CD4-positive, alpha-beta memory T cell (primary cell): ENCODE data around the gene NCAPD2. TPM values are rescaled to one million over a fixed set of nuclear protein-coding genes. Genes with fewer than 3 reads are reported as not detected.

Experiments
- CTCF ChIA-PET: fragments of 350-600 bp; sonication (Branson Sonifier 250); formaldehyde crosslinking; loops from one replicate; lab custom pipeline; 2021; ENCODE audit warnings: inconsistent platforms; ENCODE audit not compliant: partially characterized antibody; lab: Charles Lee
- POLR2A ChIA-PET: fragments of 350-600 bp; sonication (Branson Sonifier 250); formaldehyde crosslinking; loops from one replicate; lab custom pipeline; 2021; ENCODE audit not compliant: partially characterized antibody; lab: Charles Lee
- DNase-seq, 5 donors: peaks; one replicate each; pipeline versions ENCODE4 v3.0.0 to v3.0.0-alpha.2; 2020 to 2022; ENCODE audit warnings: mixed read lengths in 1 of 5
- H3K27ac ChIP-seq: one replicate; pipeline ENCODE4 v1.7.0; 2013; ENCODE audit warnings: low read depth, low read length
- H3K27me3 ChIP-seq: 2 replicates; pipeline ENCODE4 v1.7.0; 2013; ENCODE audit warnings: mild to moderate bottlenecking, low read length, moderate library complexity; ENCODE audit not compliant: insufficient read depth
- H3K36me3 ChIP-seq: 2 replicates; pipeline ENCODE4 v1.7.0; 2013; ENCODE audit warnings: mild to moderate bottlenecking, low read length, moderate library complexity; ENCODE audit not compliant: insufficient read depth
- H3K4me1 ChIP-seq: 2 replicates; pipeline ENCODE4 v1.7.0; 2013; ENCODE audit warnings: mild to moderate bottlenecking, low read length, moderate library complexity; ENCODE audit not compliant: insufficient read depth
- H3K4me3 ChIP-seq, 2 donors: one replicate each; pipeline ENCODE4 v1.7.0; 2013; ENCODE audit warnings: low read length in 2 of 2, mild to moderate bottlenecking in 1 of 2
- H3K9me3 ChIP-seq, 2 donors: one replicate each; pipeline ENCODE4 v1.7.0; 2013; ENCODE audit warnings: low read length in 2 of 2, control low read depth in 1 of 2; ENCODE audit not compliant: control insufficient read depth in 1 of 2
- H3K27ac Mint-ChIP-seq, 7 donors: one replicate each; pipeline ENCODE4 v1.8.0; 2020 to 2021; ENCODE audit warnings: mixed read lengths in 7 of 7, mild to moderate bottlenecking in 6 of 7, inconsistent platforms in 3 of 7, moderate library complexity in 3 of 7
- H3K27me3 Mint-ChIP-seq, 2 donors: one replicate each; pipeline ENCODE4 v1.8.0; 2020 to 2021; ENCODE audit warnings: mixed read lengths in 2 of 2
- H3K36me3 Mint-ChIP-seq, 2 donors: one replicate each; pipeline ENCODE4 v1.8.0; 2020 to 2021; ENCODE audit warnings: mixed read lengths in 2 of 2, inconsistent platforms in 1 of 2, mild to moderate bottlenecking in 1 of 2
- H3K4me1 Mint-ChIP-seq, 4 donors: one replicate each; pipeline ENCODE4 v1.8.0; 2020 to 2021; ENCODE audit warnings: mixed read lengths in 4 of 4, mild to moderate bottlenecking in 1 of 4
- H3K4me3 Mint-ChIP-seq, 8 donors: one replicate each; pipeline ENCODE4 v1.8.0; 2020 to 2021; ENCODE audit warnings: mixed read lengths in 8 of 8, mild to moderate bottlenecking in 7 of 8, moderate library complexity in 6 of 8, inconsistent platforms in 3 of 8
- H3K9me3 Mint-ChIP-seq, 8 donors: one replicate each; pipeline ENCODE4 v1.8.0; 2020 to 2021; ENCODE audit warnings: mixed read lengths in 8 of 8, mild to moderate bottlenecking in 5 of 8, inconsistent platforms in 3 of 8, moderate library complexity in 1 of 8
- intact Hi-C: fragments of 100-400 bp; cut with micrococcal nuclease; formaldehyde crosslinking; loops from one replicate; pipeline ENCODE4 v1.15.1; 2023
- polyA plus RNA-seq, 2 donors: library from polyadenylated mRNA; unstranded; fragments of 300-500 nt; fragmentation: Illumina TruSeq; gene quantifications; one replicate each; pipeline ENCODE4 v1.2.3, GENCODE V29; 2021
- total RNA-seq, 2 experiments: library from RNA; stranded (reverse); gene quantifications; one replicate each; pipeline ENCODE4 v1.2.3, GENCODE V29; 2021

Gene NCAPD2
- total and polyA plus RNA-seq, 4 experiments from 2014 or later: 15.7 to 39.8 (median 33.6) TPM

GRCh38 chr12:6551496-6552139, 57.7 kb downstream of the NCAPD2 start:
- Mint-ChIP-seq H3K27me3 (no peaks in the 10 kb centered on the region), H3K9me3 (no peaks in the 10 kb centered on the region), H3K4me1 (peaks cover 27 to 53% (median 42%) of the 10 kb centered on the region in 4 donors), H3K27ac (peak overlapping the region in 3 of 7 donors; percentile 11 to 83 (median 51)), H3K36me3 (peaks cover 16 to 61% of the 10 kb centered on the region in 2 donors), H3K4me3 (peak overlapping the region in 1 of 8 donors; percentile 29)
- intact Hi-C loops: no loop called here
- peaks cover 44% of the 10 kb centered on the region for H3K36me3 ChIP-seq
- H3K27ac ChIP-seq: no peak overlapping the region
- no peak for DNase-seq
- no peak overlapping the region for H3K4me3 ChIP-seq
- H3K9me3 ChIP-seq: no peaks in the 10 kb centered on the region
- H3K27me3 ChIP-seq: no peaks in the 10 kb centered on the region
- POLR2A ChIA-PET: interaction anchor here (1.9 to 6.3 kb wide), 2 partner anchors 14 to 81 kb away, joined by 7 to 66 read pairs; partner anchors contain the start of gene VAMP1
- H3K4me1 ChIP-seq: peaks cover 40% of the 10 kb centered on the region
- CTCF ChIA-PET: interaction anchor here (1.2 to 7.0 kb wide), 7 partner anchors 12 to 228 kb away, joined by 3 to 88 read pairs (median 9); partner anchors contain the start of genes GAPDH and NOP2

- Histone ChIP-seq H3K9me3 (no peaks in the 10 kb centered on the region), H3K27me3 (no peaks in the 10 kb centered on the region), H3K4me3 (no peak overlapping the region), H3K4me1 (peaks cover 45% of the 10 kb centered on the region), H3K36me3 (peaks cover 39% of the 10 kb centered on the region), H3K27ac (no peak overlapping the region)
- H3K27me3 Mint-ChIP-seq: no peaks in the 10 kb centered on the region
- no peak for DNase-seq
- intact Hi-C loops: no loop called here
- H3K36me3 Mint-ChIP-seq: peaks cover 11 to 56% of the 10 kb centered on the region in 2 donors
- H3K27ac Mint-ChIP-seq: peak overlapping the region in 2 of 7 donors; percentile 17 to 40
- peaks cover 27 to 58% (median 44%) of the 10 kb centered on the region in 4 donors for H3K4me1 Mint-ChIP-seq
- H3K9me3 Mint-ChIP-seq: no peaks in the 10 kb centered on the region
- ChIA-PET CTCF (interaction anchor here (1.3 to 7.0 kb wide), 7 partner anchors 12 to 229 kb away, joined by 3 to 88 read pairs (median 9); partner anchors contain the start of gene GAPDH), POLR2A (interaction anchor here (1.9 to 6.3 kb wide), 2 partner anchors 15 to 82 kb away, joined by 7 to 66 read pairs; partner anchors contain the start of gene VAMP1)
- H3K4me3 Mint-ChIP-seq: peak overlapping the region in 1 of 8 donors; percentile 31
Measured at GRCh38 chr12:6552140-6552551, 58.2 kb downstream of the NCAPD2 start.

- H3K9me3 Mint-ChIP-seq: no peaks in the 10 kb centered on the region
- POLR2A ChIA-PET: interaction anchor here (1.1 to 6.3 kb wide), 9 partner anchors 10 to 128 kb away, joined by 3 to 66 read pairs (median 5); partner anchors contain the start of genes NOP2 and VAMP1
- Histone ChIP-seq H3K9me3 (no peaks in the 10 kb centered on the region), H3K36me3 (peaks cover 29% of the 10 kb centered on the region), H3K4me1 (peaks cover 56% of the 10 kb centered on the region), H3K27me3 (no peaks in the 10 kb centered on the region), H3K4me3 (no peak overlapping the region), H3K27ac (no peak overlapping the region)
- peak overlapping the region in 4 of 7 donors; percentile 57 to 79 (median 68) for H3K27ac Mint-ChIP-seq
- DNase-seq: no peak
- intact Hi-C loops: no loop called here
- H3K4me3 Mint-ChIP-seq: peak overlapping the region; percentile 32 to 90 (median 55)
- H3K27me3 Mint-ChIP-seq: no peaks in the 10 kb centered on the region
- CTCF ChIA-PET: interaction anchor here (0.7 to 7.0 kb wide), 15 partner anchors 10 to 129 kb away, joined by 3 to 88 read pairs (median 4); partner anchors contain the start of genes GAPDH and NOP2
- peaks cover 31 to 64% (median 48%) of the 10 kb centered on the region in 4 donors for H3K4me1 Mint-ChIP-seq
- peaks cover 5 to 51% of the 10 kb centered on the region in 2 donors for H3K36me3 Mint-ChIP-seq
Measured at GRCh38 chr12:6553051-6553868, 59.4 kb downstream of the NCAPD2 start.

GRCh38 chr12:6554168-6555017, 60.5 kb downstream of the NCAPD2 start:
- intact Hi-C loops: loop anchor here (5.0 kb wide), 1 partner anchor 217 kb away; no protein-coding TSS in a partner anchor
- H3K36me3 ChIP-seq: peaks cover 25% of the 10 kb centered on the region
- H3K4me3 Mint-ChIP-seq: peak overlapping the region; percentile 81 to 96 (median 88)
- H3K4me1 ChIP-seq: peaks cover 57% of the 10 kb centered on the region
- no peaks in the 10 kb centered on the region for H3K9me3 Mint-ChIP-seq
- DNase-seq: peak; percentile 60 to 79 (median 63)
- H3K4me3 ChIP-seq: peak overlapping the region; percentile 71 to 73
- peak overlapping the region; percentile 14 to 89 (median 70) for H3K27ac Mint-ChIP-seq
- H3K27ac ChIP-seq: peak overlapping the region; percentile 48
- peaks cover 5 to 49% of the 10 kb centered on the region in 2 donors for H3K36me3 Mint-ChIP-seq
- ChIA-PET CTCF (interaction anchor here (0.6 to 7.0 kb wide), 16 partner anchors 9 to 144 kb away, joined by 3 to 88 read pairs (median 4); partner anchors contain the start of gene GAPDH), POLR2A (interaction anchor here (1.1 to 6.3 kb wide), 9 partner anchors 8 to 129 kb away, joined by 3 to 66 read pairs (median 5); partner anchors contain the start of genes NOP2 and VAMP1)
- H3K4me1 Mint-ChIP-seq: peaks cover 28 to 64% (median 45%) of the 10 kb centered on the region in 4 donors
- no peaks in the 10 kb centered on the region for H3K9me3 ChIP-seq
- no peaks in the 10 kb centered on the region for H3K27me3 ChIP-seq
- H3K27me3 Mint-ChIP-seq: no peaks in the 10 kb centered on the region

- DNase-seq: no peak
- Mint-ChIP-seq H3K9me3 (no peaks in the 10 kb centered on the region), H3K36me3 (peaks cover 13 to 52% of the 10 kb centered on the region in 2 donors), H3K27me3 (no peaks in the 10 kb centered on the region), H3K4me1 (peaks cover 28 to 64% (median 45%) of the 10 kb centered on the region in 4 donors), H3K27ac (peak overlapping the region; percentile 63 to 89 (median 81)), H3K4me3 (peak overlapping the region; percentile 92 to 97 (median 93))
- Histone ChIP-seq H3K9me3 (no peaks in the 10 kb centered on the region), H3K4me3 (peak overlapping the region; percentile 71 to 73), H3K27me3 (no peaks in the 10 kb centered on the region), H3K36me3 (peaks cover 29% of the 10 kb centered on the region), H3K27ac (peak overlapping the region; percentile 48), H3K4me1 (peaks cover 57% of the 10 kb centered on the region)
- ChIA-PET CTCF (interaction anchor here (0.6 to 7.0 kb wide), 9 partner anchors 9 to 143 kb away, joined by 3 to 88 read pairs (median 4); partner anchors contain the start of gene GAPDH), POLR2A (interaction anchor here (1.2 to 6.3 kb wide), 8 partner anchors 9 to 94 kb away, joined by 3 to 66 read pairs (median 9); partner anchors contain the start of genes NOP2 and VAMP1)
- intact Hi-C loops: loop anchor here (5.0 kb wide), 1 partner anchor 218 kb away; no protein-coding TSS in a partner anchor
Measured at GRCh38 chr12:6555018-6555691, 61.3 kb downstream of the NCAPD2 start.
